CD14-positive monocyte (primary cell): ENCODE measurements around the gene CFAP300. TPM values are rescaled to one million over a fixed set of nuclear protein-coding genes. Genes with fewer than 3 reads are reported as not detected.

ENCODE experiments used
- DNase-seq, 3 donors: peaks; one replicate each; pipeline ENCODE4 v3.0.0-alpha.2; 2011 to 2022
- H2AFZ ChIP-seq: 2 replicates; pipeline ENCODE4 v1.6.0; 2012; ENCODE audit warnings: mild to moderate bottlenecking, low read depth, low read length, inconsistent platforms; ENCODE audit not compliant: insufficient read depth, poor library complexity, severe bottlenecking
- H3K27ac ChIP-seq, 2 donors: 1 replicate in 1 of 2; 2 replicates in 1 of 2; pipeline ENCODE4 v1.5.1; 2012 to 2013; ENCODE audit warnings: low read length in 2 of 2, control low read depth in 1 of 2, inconsistent platforms in 1 of 2, low read depth in 1 of 2, mild to moderate bottlenecking in 1 of 2
- H3K27me3 ChIP-seq, 2 donors: one replicate each; pipeline versions ENCODE4 v1.6.0 to v1.6.1; 2011 to 2013; ENCODE audit warnings: low read length in 2 of 2; ENCODE audit not compliant: control insufficient read depth in 2 of 2, insufficient read depth in 2 of 2
- H3K36me3 ChIP-seq, 2 donors: replicated peaks in 1 of 2; 1 replicate in 1 of 2; 2 replicates in 1 of 2; pipeline versions ENCODE4 v1.5.1 to v1.6.1; 2012 to 2013; ENCODE audit warnings: low read length in 2 of 2, control low read depth in 1 of 2, inconsistent platforms in 1 of 2, mild to moderate bottlenecking in 1 of 2; ENCODE audit not compliant: insufficient read depth in 2 of 2, control insufficient read depth in 1 of 2
- H3K4me1 ChIP-seq, 2 donors: 1 replicate in 1 of 2; 2 replicates in 1 of 2; pipeline versions ENCODE4 v1.5.1 to v1.6.1; 2012 to 2013; ENCODE audit warnings: low read length in 2 of 2, control low read depth in 1 of 2, inconsistent platforms in 1 of 2, mild to moderate bottlenecking in 1 of 2, moderate library complexity in 1 of 2; ENCODE audit not compliant: insufficient read depth in 2 of 2, control insufficient read depth in 1 of 2
- H3K4me2 ChIP-seq: replicated peaks from 2 replicates; pipeline ENCODE3; 2012; ENCODE audit warnings: low read length, moderate library complexity, mild to moderate bottlenecking; ENCODE audit not compliant: poor library complexity, severe bottlenecking; ENCODE audit errors: extremely low read depth
- H3K4me3 ChIP-seq, 3 experiments: fragments of 200-600 bp in 1 of 3; sonication (generic) in 1 of 3; replicated peaks in 1 of 3; 1 replicate in 2 of 3; 2 replicates in 1 of 3; pipeline ENCODE4 v1.5.1; 2011 to 2013; ENCODE audit warnings: low read length in 3 of 3, mild to moderate bottlenecking in 3 of 3, control low read depth in 2 of 3, low read depth in 2 of 3, inconsistent platforms in 1 of 3, moderate library complexity in 1 of 3
- H3K79me2 ChIP-seq: 2 replicates; pipeline ENCODE4 v1.6.0; 2012; ENCODE audit warnings: mild to moderate bottlenecking, control low read depth, inconsistent platforms, low read length, moderate library complexity; ENCODE audit not compliant: insufficient read depth
- H3K9ac ChIP-seq: 2 replicates; pipeline ENCODE4 v1.6.0; 2017; ENCODE audit warnings: low read length, mild to moderate bottlenecking; ENCODE audit not compliant: insufficient read depth, poor library complexity, severe bottlenecking
- H3K9me3 ChIP-seq, 2 donors: replicated peaks in 1 of 2; 1 replicate in 1 of 2; 2 replicates in 1 of 2; pipeline versions ENCODE4 v1.5.1 to v1.6.1; 2012 to 2013; ENCODE audit warnings: low read length in 2 of 2, control low read depth in 1 of 2; ENCODE audit not compliant: control insufficient read depth in 1 of 2, insufficient read depth in 1 of 2
- H4K20me1 ChIP-seq: 2 replicates; pipeline ENCODE4 v1.6.0; 2012; ENCODE audit warnings: mild to moderate bottlenecking, low read length, control low read depth, moderate library complexity; ENCODE audit not compliant: insufficient read depth
- H3K27ac Mint-ChIP-seq, 7 donors: one replicate each; pipeline ENCODE4 v1.8.0; 2020; ENCODE audit warnings: mild to moderate bottlenecking in 7 of 7, mixed read lengths in 7 of 7, moderate library complexity in 6 of 7, inconsistent platforms in 2 of 7
- H3K27me3 Mint-ChIP-seq, 3 donors: one replicate each; pipeline ENCODE4 v1.8.0; 2021 to 2022; ENCODE audit warnings: low read depth in 3 of 3, mild to moderate bottlenecking in 3 of 3, mixed read lengths in 3 of 3, moderate library complexity in 3 of 3, inconsistent platforms in 1 of 3
- H3K36me3 Mint-ChIP-seq, 2 donors: one replicate each; pipeline ENCODE4 v1.8.0; 2020; ENCODE audit warnings: mixed read lengths in 2 of 2, inconsistent platforms in 1 of 2, mild to moderate bottlenecking in 1 of 2
- H3K4me1 Mint-ChIP-seq: one replicate; pipeline ENCODE4 v1.8.0; 2020; ENCODE audit warnings: mild to moderate bottlenecking, mixed read lengths
- H3K4me3 Mint-ChIP-seq, 2 donors: one replicate each; pipeline ENCODE4 v1.8.0; 2020; ENCODE audit warnings: mild to moderate bottlenecking in 2 of 2, mixed read lengths in 2 of 2, moderate library complexity in 1 of 2
- H3K9me3 Mint-ChIP-seq, 7 donors: one replicate each; pipeline ENCODE4 v1.8.0; 2020 to 2022; ENCODE audit warnings: mixed read lengths in 7 of 7, mild to moderate bottlenecking in 6 of 7, moderate library complexity in 6 of 7, inconsistent platforms in 2 of 7
- CTCF ChIP-seq: fragments of 200-600 bp; IDR thresholded peaks from one replicate; pipeline ENCODE4 v1.8.0; 2022; ENCODE audit warnings: antibody characterized with exemption, mild to moderate bottlenecking
- WGBS: methylation state at CpG from one replicate; pipeline ENCODE4 v1.1.5; 2013; ENCODE audit warnings: missing lambda C conversion rate; ENCODE audit not compliant: insufficient coverage; 5-methylcytosine and 5-hydroxymethylcytosine counted together
- intact Hi-C, 2 donors: fragments of 100-400 bp; cut with micrococcal nuclease; formaldehyde crosslinking; loops; one replicate each; pipeline versions ENCODE4 v1.15.0 to v1.15.1; 2023
- polyA plus RNA-seq, 3 donors: library from polyadenylated mRNA; depleted of rRNA in 1 of 3; unstranded in 2 of 3; stranded (reverse) in 1 of 3; fragments of 300-500 nt in 2 of 3; fragments of >200 nt in 1 of 3; fragmentation: Illumina TruSeq in 2 of 3; gene quantifications; 1 replicate in 2 of 3; 2 replicates in 1 of 3; pipeline ENCODE4 v1.2.3, GENCODE V29; 2012 to 2021

Gene CFAP300
- polyA plus RNA-seq, 3 donors = not detected

- no peak overlapping the region for H3K27ac Mint-ChIP-seq
- no peaks in the 10 kb centered on the region for H3K4me1 Mint-ChIP-seq
- no CpG with 5 or more reads among the region's 4 CpGs for WGBS
- Histone ChIP-seq H3K27ac (no peak overlapping the region), H3K36me3 (no peaks in the 10 kb centered on the region), H2AFZ (no peak overlapping the region), H3K9ac (no peak overlapping the region), H3K9me3 (no peaks in the 10 kb centered on the region), H3K79me2 (no peaks in the 10 kb centered on the region), H3K4me1 (no peaks in the 10 kb centered on the region), H3K4me2 (no peak overlapping the region), H3K4me3 (no peak overlapping the region), H4K20me1 (no peaks in the 10 kb centered on the region), H3K27me3 (no peaks in the 10 kb centered on the region)
- H3K36me3 Mint-ChIP-seq = no peaks in the 10 kb centered on the region
- no peak overlapping the region for H3K4me3 Mint-ChIP-seq
- no peak for TF ChIP-seq CTCF
- H3K27me3 Mint-ChIP-seq = peaks cover 5 to 9% (median 6%) of the 10 kb centered on the region in 3 donors
- no peak for DNase-seq
- H3K9me3 Mint-ChIP-seq = no peaks in the 10 kb centered on the region
- intact Hi-C loops = no loop called here
Observed at GRCh38 chr11:102026217-102026616, 21.0 kb upstream of the CFAP300 start.

- no peaks in the 10 kb centered on the region for H3K27me3 ChIP-seq
- H3K4me1 Mint-ChIP-seq = no peaks in the 10 kb centered on the region
- no peaks in the 10 kb centered on the region for H3K9me3 ChIP-seq
- no peak for DNase-seq
- H3K9me3 Mint-ChIP-seq = no peaks in the 10 kb centered on the region
- H3K27ac ChIP-seq = no peak overlapping the region
- no peak overlapping the region for H2AFZ ChIP-seq
- no peak overlapping the region for H3K4me3 Mint-ChIP-seq
- intact Hi-C loops = no loop called here
- H3K36me3 ChIP-seq = no peaks in the 10 kb centered on the region
- peaks cover 5 to 9% (median 6%) of the 10 kb centered on the region in 3 donors for H3K27me3 Mint-ChIP-seq
- no peak overlapping the region for H3K27ac Mint-ChIP-seq
- H4K20me1 ChIP-seq = no peaks in the 10 kb centered on the region
- TF ChIP-seq CTCF = no peak
- WGBS = 10% methylated on average over 2 of the region's 2 CpGs
- H3K4me2 ChIP-seq = no peak overlapping the region
- no peak overlapping the region for H3K4me3 ChIP-seq
- H3K4me1 ChIP-seq = no peaks in the 10 kb centered on the region
- H3K79me2 ChIP-seq = no peaks in the 10 kb centered on the region
- no peaks in the 10 kb centered on the region for H3K36me3 Mint-ChIP-seq
- H3K9ac ChIP-seq = no peak overlapping the region
Observed at GRCh38 chr11:102026959-102027358, 20.3 kb upstream of the CFAP300 start.
